ENCODE data around the gene NAT9.

Gene NAT9

GRCh38 chr17:74776044-74776962, at the start of gene NAT9:
Gene NAT9 (minus strand): TSS chr17:74776345. CDS start chr17:74775698, 647 bp downstream.
- peak within 1 kb of the TSS; percentile 98 for H3K4me3 ChIP-seq (ENCODE audit: control insufficient read depth, low read depth, low read length)
- no peak for TF ChIP-seq CTCF (IDR thresholded peaks at IDR 0.05; ENCODE audit: control insufficient read depth, insufficient read depth, low read depth, low read length, missing control alignments)

GRCh38 chr17:74824961-74825627, 48.9 kb upstream of the NAT9 start:
- DNase-seq (ENCODE audit: low read depth), result no peak
- no peak overlapping the region for H3K4me3 ChIP-seq (ENCODE audit: control insufficient read depth, low read depth, low read length)
- no peak for TF ChIP-seq CTCF (IDR thresholded peaks at IDR 0.05; ENCODE audit: control insufficient read depth, insufficient read depth, low read depth, low read length, missing control alignments)

More at GRCh38 chr17:74776044-74776962, at the start of gene NAT9:
- peak; percentile 66 for DNase-seq (ENCODE audit: low read depth)

- no peak for TF ChIP-seq CTCF (IDR thresholded peaks at IDR 0.05; ENCODE audit: control insufficient read depth, insufficient read depth, low read depth, low read length, missing control alignments)
- H3K4me3 ChIP-seq (ENCODE audit: control insufficient read depth, low read depth, low read length), result no peak overlapping the region
- no peak for DNase-seq (ENCODE audit: low read depth)
Measured at GRCh38 chr17:74822939-74823367, 46.8 kb upstream of the NAT9 start.

- H3K4me3 ChIP-seq (ENCODE audit: control insufficient read depth, low read depth, low read length), result no peak overlapping the region
- TF ChIP-seq CTCF (IDR thresholded peaks at IDR 0.05; ENCODE audit: control insufficient read depth, insufficient read depth, low read depth, low read length, missing control alignments), result no peak
- no peak for DNase-seq (ENCODE audit: low read depth)
Measured at GRCh38 chr17:74822335-74822938, 46.3 kb upstream of the NAT9 start.

- DNase-seq (ENCODE audit: low read depth), result no peak
- no peak for TF ChIP-seq CTCF (IDR thresholded peaks at IDR 0.05; ENCODE audit: control insufficient read depth, insufficient read depth, low read depth, low read length, missing control alignments)
- no peak overlapping the region for H3K4me3 ChIP-seq (ENCODE audit: control insufficient read depth, low read depth, low read length)
Measured at GRCh38 chr17:74821655-74822334, 45.6 kb upstream of the NAT9 start.
